CD8-positive, alpha-beta memory T cell (primary cell): Measurements from ENCODE around the gene IPO13. TPM values are rescaled to one million over a fixed set of nuclear protein-coding genes. Genes with fewer than 3 reads are reported as not detected.

Experiments used
- CTCF ChIA-PET: fragments of 350-600 bp; sonication (Branson Sonifier 250); formaldehyde crosslinking; loops from one replicate; lab custom pipeline; 2021; ENCODE audit warnings: antibody characterized with exemption; lab: Charles Lee
- POLR2A ChIA-PET: fragments of 350-600 bp; sonication (Branson Sonifier 250); formaldehyde crosslinking; loops from one replicate; lab custom pipeline; 2021; ENCODE audit warnings: antibody characterized with exemption; lab: Charles Lee
- DNase-seq, 5 donors: peaks; one replicate each; pipeline versions ENCODE4 v3.0.0 to v3.0.0-alpha.2; 2020 to 2022; ENCODE audit warnings: mixed read lengths in 1 of 5
- H3K27ac ChIP-seq: one replicate; pipeline ENCODE4 v1.7.0; 2013; ENCODE audit warnings: low read depth, mild to moderate bottlenecking, low read length, moderate library complexity
- H3K27me3 ChIP-seq: 2 replicates; pipeline ENCODE4 v1.7.0; 2013; ENCODE audit warnings: low read length, mild to moderate bottlenecking; ENCODE audit not compliant: insufficient read depth, poor library complexity, severe bottlenecking
- H3K36me3 ChIP-seq: 2 replicates; pipeline ENCODE4 v1.7.0; 2013; ENCODE audit warnings: mild to moderate bottlenecking, low read length, moderate library complexity; ENCODE audit not compliant: insufficient read depth
- H3K4me1 ChIP-seq: 2 replicates; pipeline ENCODE4 v1.7.0; 2013; ENCODE audit warnings: mild to moderate bottlenecking, low read length, moderate library complexity; ENCODE audit not compliant: insufficient read depth
- H3K4me3 ChIP-seq: 2 replicates; pipeline ENCODE4 v1.7.0; 2013; ENCODE audit warnings: mild to moderate bottlenecking, low read length
- H3K9me3 ChIP-seq: 2 replicates; pipeline ENCODE4 v1.7.0; 2013; ENCODE audit warnings: mild to moderate bottlenecking, low read length
- H3K27ac Mint-ChIP-seq, 8 donors: one replicate each; pipeline ENCODE4 v1.8.0; 2020 to 2021; ENCODE audit warnings: mixed read lengths in 8 of 8, mild to moderate bottlenecking in 6 of 8, inconsistent platforms in 3 of 8, moderate library complexity in 3 of 8
- H3K27me3 Mint-ChIP-seq, 2 donors: one replicate each; pipeline ENCODE4 v1.8.0; 2020 to 2021; ENCODE audit warnings: mixed read lengths in 2 of 2, mild to moderate bottlenecking in 1 of 2, moderate library complexity in 1 of 2
- H3K36me3 Mint-ChIP-seq, 3 donors: one replicate each; pipeline ENCODE4 v1.8.0; 2020 to 2021; ENCODE audit warnings: mixed read lengths in 3 of 3, inconsistent platforms in 1 of 3, mild to moderate bottlenecking in 1 of 3
- H3K4me1 Mint-ChIP-seq, 3 donors: one replicate each; pipeline ENCODE4 v1.8.0; 2020 to 2021; ENCODE audit warnings: mixed read lengths in 3 of 3, inconsistent platforms in 1 of 3, mild to moderate bottlenecking in 1 of 3
- H3K4me3 Mint-ChIP-seq, 7 donors: one replicate each; pipeline ENCODE4 v1.8.0; 2020 to 2021; ENCODE audit warnings: mixed read lengths in 7 of 7, mild to moderate bottlenecking in 6 of 7, moderate library complexity in 4 of 7, inconsistent platforms in 2 of 7
- H3K9me3 Mint-ChIP-seq, 5 donors: one replicate each; pipeline ENCODE4 v1.8.0; 2020 to 2022; ENCODE audit warnings: mixed read lengths in 5 of 5, mild to moderate bottlenecking in 3 of 5, moderate library complexity in 2 of 5, inconsistent platforms in 1 of 5
- polyA plus RNA-seq: library from polyadenylated mRNA; unstranded; fragments of 300-500 nt; fragmentation: Illumina TruSeq; gene quantifications from one replicate; pipeline ENCODE4 v1.2.3, GENCODE V29; 2021
- total RNA-seq, 2 experiments: library from RNA; stranded (reverse); gene quantifications; one replicate each; pipeline ENCODE4 v1.2.3, GENCODE V29; 2021

The IPO13 gene
- total and polyA plus RNA-seq, 3 experiments from 2014 or later = 16.0 to 32.1 (median 28.9) TPM

GRCh38 chr1:43978551-43979260 is 32.0 kb downstream of the IPO13 start, which contains the start of gene B4GALT2:
Gene B4GALT2 (plus strand): TSS chr1:43979210. CDS start chr1:43981161, 1,951 bp downstream.
- Mint-ChIP-seq H3K4me3 (peak within 1 kb of the TSS; percentile 89 to 98 (median 90)), H3K27me3 (peaks cover 0 to 10% of the 10 kb centered on the region in 2 donors), H3K9me3 (no peaks in the 10 kb centered on the region), H3K36me3 (peaks cover 3 to 40% (median 9%) of the 10 kb centered on the region in 3 donors), H3K4me1 (peaks cover 45 to 57% (median 54%) of the 10 kb centered on the region in 3 donors), H3K27ac (peak within 1 kb of the TSS in 7 of 8 donors; percentile 57 to 91 (median 84))
- Histone ChIP-seq H3K27me3 (no peaks in the 10 kb centered on the region), H3K9me3 (no peaks in the 10 kb centered on the region), H3K36me3 (peaks cover 18% of the 10 kb centered on the region), H3K27ac (peak within 1 kb of the TSS; percentile 43), H3K4me3 (peak within 1 kb of the TSS; percentile 52), H3K4me1 (peaks cover 44% of the 10 kb centered on the region)
- ChIA-PET POLR2A (interaction anchor here (1.7 kb wide), 1 partner anchor 12 kb away, joined by 4 read pairs; the partner anchor contains the start of gene CCDC24), CTCF (interaction anchor here (0.9 kb wide), 1 partner anchor 10 kb away, joined by 3 read pairs; no protein-coding TSS in a partner anchor)
- DNase-seq = peak in 3 of 5 donors; percentile 28 to 29 (median 29)

- no peak for DNase-seq
- Mint-ChIP-seq H3K4me3 (no peak overlapping the region), H3K27ac (no peak overlapping the region), H3K36me3 (peaks cover 3 to 38% (median 9%) of the 10 kb centered on the region in 3 donors), H3K9me3 (no peaks in the 10 kb centered on the region), H3K4me1 (peaks cover 40 to 52% (median 49%) of the 10 kb centered on the region in 3 donors), H3K27me3 (peaks cover 0 to 10% of the 10 kb centered on the region in 2 donors)
- Histone ChIP-seq H3K9me3 (no peaks in the 10 kb centered on the region), H3K27me3 (no peaks in the 10 kb centered on the region), H3K27ac (no peak overlapping the region), H3K36me3 (peaks cover 18% of the 10 kb centered on the region), H3K4me3 (no peak overlapping the region), H3K4me1 (peaks cover 39% of the 10 kb centered on the region)
- ChIA-PET CTCF (no interaction called here), POLR2A (no interaction called here)
These were observed 32.4 kb downstream of the IPO13 start for GRCh38 chr1:43979261-43979527.

GRCh38 chr1:43979528-43980254 is 32.9 kb downstream of the IPO13 start:
- Mint-ChIP-seq H3K27me3 (peaks cover 0 to 10% of the 10 kb centered on the region in 2 donors), H3K36me3 (peaks cover 3 to 33% (median 9%) of the 10 kb centered on the region in 3 donors), H3K9me3 (no peaks in the 10 kb centered on the region), H3K27ac (peak overlapping the region in 6 of 8 donors; percentile 24 to 84 (median 66)), H3K4me1 (peaks cover 38 to 50% (median 47%) of the 10 kb centered on the region in 3 donors), H3K4me3 (peak overlapping the region; percentile 88 to 92 (median 90))
- peaks cover 37% of the 10 kb centered on the region for H3K4me1 ChIP-seq
- ChIA-PET CTCF (no interaction called here), POLR2A (no interaction called here)
- H3K27me3 ChIP-seq = no peaks in the 10 kb centered on the region
- peak overlapping the region; percentile 49 for H3K4me3 ChIP-seq
- peak in 1 of 5 donors; percentile 21 for DNase-seq
- no peaks in the 10 kb centered on the region for H3K9me3 ChIP-seq
- peaks cover 18% of the 10 kb centered on the region for H3K36me3 ChIP-seq
- H3K27ac ChIP-seq = peak overlapping the region; percentile 43

- Histone ChIP-seq H3K36me3 (peaks cover 18% of the 10 kb centered on the region), H3K27ac (peak overlapping the region; percentile 43), H3K4me3 (peak overlapping the region; percentile 49), H3K9me3 (no peaks in the 10 kb centered on the region), H3K27me3 (no peaks in the 10 kb centered on the region), H3K4me1 (peaks cover 37% of the 10 kb centered on the region)
- no peak for DNase-seq
- Mint-ChIP-seq H3K27me3 (peaks cover 0 to 10% of the 10 kb centered on the region in 2 donors), H3K4me3 (peak overlapping the region; percentile 88 to 92 (median 90)), H3K9me3 (no peaks in the 10 kb centered on the region), H3K4me1 (peaks cover 38 to 47% (median 44%) of the 10 kb centered on the region in 3 donors), H3K36me3 (peaks cover 3 to 31% (median 9%) of the 10 kb centered on the region in 3 donors), H3K27ac (peak overlapping the region in 6 of 8 donors; percentile 32 to 84 (median 68))
- ChIA-PET CTCF (no interaction called here), POLR2A (no interaction called here)
These were observed 33.7 kb downstream of the IPO13 start for GRCh38 chr1:43980255-43981134.

- POLR2A ChIA-PET = no interaction called here
- Histone ChIP-seq H3K4me1 (peaks cover 30% of the 10 kb centered on the region), H3K4me3 (no peak overlapping the region), H3K27me3 (no peaks in the 10 kb centered on the region), H3K36me3 (peaks cover 17% of the 10 kb centered on the region), H3K9me3 (no peaks in the 10 kb centered on the region), H3K27ac (no peak overlapping the region)
- no peak for DNase-seq
- Mint-ChIP-seq H3K36me3 (peaks cover 3 to 27% (median 9%) of the 10 kb centered on the region in 3 donors), H3K27ac (no peak overlapping the region), H3K9me3 (no peaks in the 10 kb centered on the region), H3K4me1 (peaks cover 33 to 40% (median 38%) of the 10 kb centered on the region in 3 donors), H3K27me3 (peaks cover 0 to 10% of the 10 kb centered on the region in 2 donors), H3K4me3 (peak overlapping the region in 3 of 7 donors; percentile 34 to 90 (median 88))
- CTCF ChIA-PET = no interaction called here
These were observed 34.4 kb downstream of the IPO13 start for GRCh38 chr1:43981135-43981491.

- Histone ChIP-seq H3K4me3 (no peak overlapping the region), H3K9me3 (no peaks in the 10 kb centered on the region), H3K27ac (no peak overlapping the region), H3K4me1 (peaks cover 25% of the 10 kb centered on the region), H3K27me3 (no peaks in the 10 kb centered on the region), H3K36me3 (peaks cover 12% of the 10 kb centered on the region)
- no peaks in the 10 kb centered on the region for H3K9me3 Mint-ChIP-seq
- H3K4me1 Mint-ChIP-seq = peaks cover 28 to 35% (median 33%) of the 10 kb centered on the region in 3 donors
- H3K36me3 Mint-ChIP-seq = peaks cover 3 to 22% (median 9%) of the 10 kb centered on the region in 3 donors
- POLR2A ChIA-PET = no interaction called here
- CTCF ChIA-PET = no interaction called here
- H3K27ac Mint-ChIP-seq = no peak overlapping the region
- peaks cover 0 to 10% of the 10 kb centered on the region in 2 donors for H3K27me3 Mint-ChIP-seq
- H3K4me3 Mint-ChIP-seq = peak overlapping the region in 3 of 7 donors; percentile 24 to 74 (median 49)
- no peak for DNase-seq
These were observed 34.9 kb downstream of the IPO13 start for GRCh38 chr1:43981636-43982035.

GRCh38 chr1:43982241-43982640 is 35.5 kb downstream of the IPO13 start:
- DNase-seq = no peak
- H3K36me3 Mint-ChIP-seq = peaks cover 2 to 16% (median 8%) of the 10 kb centered on the region in 3 donors
- H3K27me3 ChIP-seq = no peaks in the 10 kb centered on the region
- H3K9me3 Mint-ChIP-seq = no peaks in the 10 kb centered on the region
- ChIA-PET CTCF (no interaction called here), POLR2A (no interaction called here)
- H3K36me3 ChIP-seq = peaks cover 6% of the 10 kb centered on the region
- H3K27ac ChIP-seq = no peak overlapping the region
- H3K4me1 Mint-ChIP-seq = peaks cover 22 to 29% (median 27%) of the 10 kb centered on the region in 3 donors
- peak overlapping the region in 2 of 7 donors; percentile 42 to 51 for H3K4me3 Mint-ChIP-seq
- H3K4me3 ChIP-seq = no peak overlapping the region
- peaks cover 0 to 10% of the 10 kb centered on the region in 2 donors for H3K27me3 Mint-ChIP-seq
- H3K27ac Mint-ChIP-seq = peak overlapping the region in 1 of 8 donors; percentile 83
- H3K9me3 ChIP-seq = no peaks in the 10 kb centered on the region
- H3K4me1 ChIP-seq = peaks cover 19% of the 10 kb centered on the region
